Stromal cell of bone marrow (primary cell): ENCODE data around the gene CCDC137.

Experiments
- DNase-seq: peaks from one replicate; pipeline ENCODE4 v3.0.0-alpha.2; 2012; ENCODE audit warnings: low read depth

Gene CCDC137

GRCh38 chr17:81715872-81716673, 49.5 kb downstream of the CCDC137 start:
- DNase-seq: no peak

DNA sequence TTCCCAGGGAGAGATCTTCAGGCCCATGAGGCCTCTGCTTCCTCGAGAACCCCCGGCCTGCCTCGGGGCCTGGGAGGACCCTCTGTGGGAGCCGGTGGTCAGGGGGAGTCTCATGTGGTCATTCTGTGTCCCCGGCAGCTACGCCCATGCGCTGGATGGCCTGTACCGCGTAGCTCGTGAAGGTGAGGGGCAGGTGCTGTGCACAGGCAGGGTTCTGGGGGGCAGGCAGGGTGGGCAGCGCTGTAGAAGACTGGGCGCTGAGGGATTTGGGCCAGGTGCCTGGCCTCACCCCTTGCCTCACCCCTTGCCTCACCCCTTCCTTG, 50.1 kb downstream of the CCDC137 start:
- no peak for DNase-seq

DNA sequence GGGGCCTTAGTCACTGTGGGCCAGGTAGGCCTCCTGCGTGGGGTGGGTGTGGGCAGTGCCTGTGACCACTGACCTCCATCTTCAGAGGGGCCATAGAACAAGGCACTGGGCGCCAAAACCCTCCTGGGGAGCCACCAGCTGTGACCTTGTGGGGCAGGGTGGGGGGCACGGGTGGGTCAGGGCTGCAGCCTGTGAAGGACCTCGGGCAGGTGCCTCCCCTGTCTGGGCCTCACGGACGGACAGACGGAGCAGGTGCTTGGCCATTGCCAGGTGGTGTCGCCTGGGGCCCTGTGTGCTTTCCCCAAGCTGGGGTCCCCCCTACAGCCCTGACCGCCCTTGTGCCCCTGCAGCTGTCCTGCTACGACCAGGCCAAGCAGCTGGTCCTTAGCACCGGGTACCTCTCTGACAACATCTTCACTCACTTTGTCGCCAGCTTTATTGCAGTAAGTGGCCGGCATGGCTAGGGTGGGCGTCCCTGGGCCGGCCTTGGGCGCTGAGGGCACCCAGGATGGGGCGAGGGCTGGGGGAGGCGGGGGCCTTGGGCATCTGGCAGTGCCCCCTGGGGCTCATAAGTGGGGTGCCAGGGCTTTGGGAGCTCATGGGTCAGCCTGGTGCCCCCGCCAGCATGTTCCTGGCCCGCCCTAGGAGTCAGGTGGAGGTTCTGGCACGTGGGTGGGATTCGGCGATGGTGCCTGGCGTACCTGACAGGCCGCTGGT, 50.7 kb downstream of the CCDC137 start:
- no peak for DNase-seq

DNA sequence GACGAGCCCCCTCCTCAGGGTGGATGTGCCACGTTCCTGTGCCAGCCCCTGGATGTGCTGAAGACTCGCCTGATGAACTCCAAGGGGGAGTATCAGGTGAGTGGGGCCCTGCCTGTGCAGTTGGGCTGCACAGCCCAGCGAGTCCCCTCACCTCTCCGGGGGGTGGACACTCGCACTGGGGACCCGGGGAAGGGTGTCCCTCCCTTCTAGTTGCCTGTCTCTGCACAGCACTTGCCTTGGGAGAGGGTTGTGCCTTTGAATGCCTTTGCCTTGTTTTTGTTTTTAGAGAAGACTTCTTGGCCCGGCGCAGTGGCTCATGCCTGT, 51.2 kb downstream of the CCDC137 start:
- DNase-seq: no peak

GRCh38 chr17:81719410-81720266, 53.1 kb downstream of the CCDC137 start:
- no peak for DNase-seq

- no peak for DNase-seq
These were observed 53.9 kb downstream of the CCDC137 start for GRCh38 chr17:81720267-81721071.

DNA sequence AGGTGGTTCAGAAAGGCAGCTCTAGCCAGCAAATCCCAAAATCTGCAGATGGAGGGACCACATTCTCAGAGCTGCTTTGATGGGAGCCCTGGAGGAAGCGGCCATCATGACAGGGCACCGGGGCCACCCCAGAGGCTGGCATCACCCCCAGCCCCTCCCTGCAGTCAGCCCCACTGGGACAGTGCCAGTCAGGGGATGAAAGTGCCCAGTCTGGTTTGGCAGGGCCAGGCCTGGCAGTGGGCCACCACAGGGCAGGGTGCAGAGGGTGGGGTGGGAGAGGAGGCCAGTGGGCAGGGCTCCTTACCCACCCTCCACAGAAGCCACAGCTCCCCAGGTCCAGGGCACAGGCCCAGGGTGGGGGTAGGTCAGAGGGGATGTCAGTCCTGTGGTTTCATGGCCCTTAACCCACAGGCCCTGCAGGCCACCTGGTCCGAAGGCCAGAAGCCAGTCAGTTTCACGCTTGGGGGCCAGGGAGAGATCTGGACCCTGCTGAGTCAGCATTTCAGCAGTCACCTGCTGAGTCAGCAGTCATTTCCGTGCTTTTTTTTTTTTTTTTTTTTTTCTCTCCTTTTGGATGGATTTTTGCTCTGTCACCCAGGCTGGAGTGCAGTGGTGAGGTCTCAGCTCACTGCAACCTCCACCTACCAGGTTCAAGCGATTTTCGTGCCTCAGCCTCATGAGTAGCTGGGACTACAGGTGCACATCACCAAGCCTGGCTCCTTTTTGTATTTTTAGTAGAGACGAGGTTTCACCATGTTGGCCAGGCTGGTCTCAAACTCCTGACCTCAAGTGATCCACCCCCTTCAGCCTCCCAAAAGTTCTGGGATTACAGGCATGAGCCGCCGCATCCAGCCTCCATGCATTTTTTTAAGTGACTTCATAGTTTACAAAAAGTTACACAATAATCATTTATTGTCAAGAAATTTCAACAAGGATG, 55.9 kb downstream of the CCDC137 start:
- no peak for DNase-seq
